Measurements from ENCODE around the gene MAP2. TPM values are rescaled to one million over a fixed set of nuclear protein-coding genes. Genes with fewer than 3 reads are reported as not detected.

Gene MAP2, protein sequence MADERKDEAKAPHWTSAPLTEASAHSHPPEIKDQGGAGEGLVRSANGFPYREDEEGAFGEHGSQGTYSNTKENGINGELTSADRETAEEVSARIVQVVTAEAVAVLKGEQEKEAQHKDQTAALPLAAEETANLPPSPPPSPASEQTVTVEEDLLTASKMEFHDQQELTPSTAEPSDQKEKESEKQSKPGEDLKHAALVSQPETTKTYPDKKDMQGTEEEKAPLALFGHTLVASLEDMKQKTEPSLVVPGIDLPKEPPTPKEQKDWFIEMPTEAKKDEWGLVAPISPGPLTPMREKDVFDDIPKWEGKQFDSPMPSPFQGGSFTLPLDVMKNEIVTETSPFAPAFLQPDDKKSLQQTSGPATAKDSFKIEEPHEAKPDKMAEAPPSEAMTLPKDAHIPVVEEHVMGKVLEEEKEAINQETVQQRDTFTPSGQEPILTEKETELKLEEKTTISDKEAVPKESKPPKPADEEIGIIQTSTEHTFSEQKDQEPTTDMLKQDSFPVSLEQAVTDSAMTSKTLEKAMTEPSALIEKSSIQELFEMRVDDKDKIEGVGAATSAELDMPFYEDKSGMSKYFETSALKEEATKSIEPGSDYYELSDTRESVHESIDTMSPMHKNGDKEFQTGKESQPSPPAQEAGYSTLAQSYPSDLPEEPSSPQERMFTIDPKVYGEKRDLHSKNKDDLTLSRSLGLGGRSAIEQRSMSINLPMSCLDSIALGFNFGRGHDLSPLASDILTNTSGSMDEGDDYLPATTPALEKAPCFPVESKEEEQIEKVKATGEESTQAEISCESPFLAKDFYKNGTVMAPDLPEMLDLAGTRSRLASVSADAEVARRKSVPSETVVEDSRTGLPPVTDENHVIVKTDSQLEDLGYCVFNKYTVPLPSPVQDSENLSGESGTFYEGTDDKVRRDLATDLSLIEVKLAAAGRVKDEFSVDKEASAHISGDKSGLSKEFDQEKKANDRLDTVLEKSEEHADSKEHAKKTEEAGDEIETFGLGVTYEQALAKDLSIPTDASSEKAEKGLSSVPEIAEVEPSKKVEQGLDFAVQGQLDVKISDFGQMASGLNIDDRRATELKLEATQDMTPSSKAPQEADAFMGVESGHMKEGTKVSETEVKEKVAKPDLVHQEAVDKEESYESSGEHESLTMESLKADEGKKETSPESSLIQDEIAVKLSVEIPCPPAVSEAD (N-terminal part only)
- total RNA-seq, result not detected in 2 replicates

DNA sequence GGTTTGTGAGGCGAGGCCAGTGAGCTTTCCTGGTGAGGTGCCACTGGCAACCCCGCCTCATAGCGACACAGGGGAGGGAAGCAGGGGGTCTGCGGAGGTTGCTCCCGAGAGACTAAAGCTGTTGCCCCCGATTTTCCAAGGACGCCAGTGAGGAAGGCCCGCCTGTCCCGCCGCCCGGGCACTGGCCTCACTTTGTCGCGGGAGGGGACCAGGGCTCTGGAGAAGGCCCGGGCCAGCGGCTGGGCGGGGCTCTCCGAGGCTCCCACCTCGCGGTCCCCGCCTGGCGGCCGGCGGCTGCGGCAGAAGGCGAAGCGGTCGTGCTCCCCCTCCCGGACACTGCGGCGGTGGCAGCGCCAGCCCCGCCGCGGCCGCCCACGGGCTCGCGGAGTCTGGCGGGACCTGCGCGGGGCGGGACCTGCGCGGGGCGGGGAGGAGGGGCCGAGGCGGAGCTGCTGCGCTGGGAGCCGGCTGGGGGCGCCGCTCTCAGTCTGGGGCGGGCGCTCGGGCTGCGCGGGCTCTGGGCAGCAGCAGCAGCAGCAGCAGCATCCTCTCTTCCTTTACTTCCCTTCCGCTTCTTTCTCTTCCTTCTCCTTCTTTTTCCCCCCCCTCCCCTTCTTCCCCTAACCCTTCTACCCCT, at the start of gene MAP2:
Gene MAP2, plus strand, starts transcription at position 486 of the 637 bp plus-strand sequence. CDS start 229,124 bp downstream, outside the sequence.
- intact Hi-C loops (cut with micrococcal nuclease), result loop anchor here (2.0 to 5.0 kb wide), 5 partner anchors 91 to 1156 kb away; partner anchors contain the start of gene PIKFYVE
- Mint-ChIP-seq H3K4me3 (peak within 1 kb of the TSS; percentile 76), H3K36me3 (ENCODE audit: low read depth) (no peaks in the 10 kb centered on the region), H3K4me1 (ENCODE audit: low read depth) (peaks cover 14% of the 10 kb centered on the region), H3K27me3 (ENCODE audit: insufficient read depth) (peaks cover 20% of the 10 kb centered on the region), H3K9me3 (no peaks in the 10 kb centered on the region), H3K27ac (no peak within 1 kb of the TSS)
- peak; percentile 63 for DNase-seq (ENCODE audit: low spot score)

DNA sequence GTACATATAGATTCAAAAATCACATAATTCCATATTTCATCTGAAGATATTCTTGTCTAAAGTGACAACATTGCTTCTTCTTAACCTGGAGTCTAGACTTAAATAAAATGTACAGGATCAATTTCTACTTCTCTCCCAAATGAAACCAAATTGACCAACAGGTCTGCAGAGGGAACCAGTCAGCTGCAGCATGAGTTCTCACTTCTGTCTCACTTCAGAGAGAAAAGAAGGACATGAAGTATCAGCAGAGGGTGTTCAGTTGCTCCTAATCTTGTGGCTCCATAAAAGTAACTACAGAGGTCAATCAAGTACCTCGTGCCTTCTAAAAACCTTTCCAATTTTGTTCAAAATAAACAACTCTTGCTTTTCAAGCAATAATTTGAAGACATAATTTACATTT, 47.2 kb upstream of the MAP2 start:
- H3K9me3 Mint-ChIP-seq, result peaks cover 14% of the 10 kb centered on the region
- H3K4me1 Mint-ChIP-seq (ENCODE audit: low read depth), result no peaks in the 10 kb centered on the region
- no peak for DNase-seq (ENCODE audit: low spot score)
- no peaks in the 10 kb centered on the region for H3K36me3 Mint-ChIP-seq (ENCODE audit: low read depth)
- H3K27ac Mint-ChIP-seq, result no peak overlapping the region
- H3K4me3 Mint-ChIP-seq, result no peak overlapping the region
- H3K27me3 Mint-ChIP-seq (ENCODE audit: insufficient read depth), result no peaks in the 10 kb centered on the region
- intact Hi-C loops (cut with micrococcal nuclease), result no loop called here

DNA sequence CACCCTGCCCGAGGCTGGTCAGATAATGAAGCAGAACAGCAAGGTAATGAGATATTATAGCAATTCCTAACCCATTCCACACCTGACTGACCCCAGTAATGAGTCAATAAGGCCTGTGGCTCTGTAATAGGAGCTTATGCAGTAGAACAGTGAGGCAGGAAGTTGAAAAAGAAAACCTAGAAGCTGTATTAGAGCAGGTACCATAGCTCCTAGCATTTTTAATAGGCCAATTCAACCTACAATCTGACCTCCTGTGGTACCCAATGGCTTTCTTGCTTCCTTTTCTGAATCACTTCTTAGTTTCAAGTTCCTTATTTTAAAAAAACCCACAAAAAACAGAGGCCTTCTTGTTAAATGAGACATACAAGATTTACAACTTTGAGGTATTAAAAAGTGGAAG, 43.6 kb upstream of the MAP2 start:
- Mint-ChIP-seq H3K36me3 (ENCODE audit: low read depth) (no peaks in the 10 kb centered on the region), H3K4me3 (no peak overlapping the region), H3K9me3 (peaks cover 10% of the 10 kb centered on the region)

DNA sequence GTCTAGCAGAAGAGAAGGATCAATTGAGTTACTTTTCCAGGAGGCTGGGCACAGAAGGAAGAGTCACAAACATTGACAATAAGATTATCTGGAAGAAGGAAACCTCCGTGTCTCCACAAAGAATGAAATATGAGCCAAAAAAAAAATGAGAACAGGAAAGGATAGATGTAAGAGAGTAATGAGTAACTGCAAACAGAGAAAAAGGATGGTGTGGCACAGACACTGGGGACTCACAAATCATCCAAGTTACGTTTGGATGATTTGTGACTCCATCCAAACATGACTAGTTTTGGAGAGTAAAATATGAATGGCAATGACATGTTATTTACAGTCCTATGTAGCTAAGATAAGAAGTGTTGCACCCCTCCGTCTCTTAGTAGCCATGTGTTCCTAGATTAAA, 42.8 kb upstream of the MAP2 start:
- Mint-ChIP-seq H3K4me1 (ENCODE audit: low read depth) (no peaks in the 10 kb centered on the region), H3K4me3 (no peak overlapping the region), H3K36me3 (ENCODE audit: low read depth) (no peaks in the 10 kb centered on the region), H3K9me3 (peaks cover 2% of the 10 kb centered on the region), H3K27ac (no peak overlapping the region), H3K27me3 (ENCODE audit: insufficient read depth) (no peaks in the 10 kb centered on the region)
- DNase-seq (ENCODE audit: low spot score), result no peak
- intact Hi-C loops (cut with micrococcal nuclease), result no loop called here

More for the DNA sequence above, 43.6 kb upstream of the MAP2 start:
- Mint-ChIP-seq H3K27me3 (ENCODE audit: insufficient read depth) (no peaks in the 10 kb centered on the region), H3K27ac (no peak overlapping the region), H3K4me1 (ENCODE audit: low read depth) (no peaks in the 10 kb centered on the region)
- intact Hi-C loops (cut with micrococcal nuclease), result no loop called here
- no peak for DNase-seq (ENCODE audit: low spot score)

DNA sequence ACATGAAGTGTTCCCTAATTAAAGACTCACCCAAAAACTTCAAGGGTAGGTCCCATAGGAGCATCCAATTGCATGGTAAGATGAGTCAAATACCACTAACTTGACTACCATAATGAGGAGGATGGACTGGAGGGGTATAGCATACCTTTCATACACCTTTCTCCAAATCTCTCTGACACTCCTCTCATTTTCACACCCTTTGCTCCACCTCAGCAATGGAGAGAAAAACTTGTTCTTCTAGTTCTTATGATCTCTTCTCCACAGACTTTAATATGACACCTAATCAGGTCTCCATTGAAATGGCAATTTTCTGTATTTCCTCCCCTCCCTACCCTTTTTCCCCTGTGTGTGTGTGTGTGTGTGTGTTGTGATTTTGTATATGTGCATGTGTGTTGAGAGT, 41.1 kb upstream of the MAP2 start:
- Mint-ChIP-seq H3K4me3 (no peak overlapping the region), H3K27me3 (ENCODE audit: insufficient read depth) (no peaks in the 10 kb centered on the region), H3K36me3 (ENCODE audit: low read depth) (no peaks in the 10 kb centered on the region), H3K9me3 (no peaks in the 10 kb centered on the region), H3K4me1 (ENCODE audit: low read depth) (no peaks in the 10 kb centered on the region), H3K27ac (no peak overlapping the region)
- intact Hi-C loops (cut with micrococcal nuclease), result no loop called here
- no peak for DNase-seq (ENCODE audit: low spot score)

DNA sequence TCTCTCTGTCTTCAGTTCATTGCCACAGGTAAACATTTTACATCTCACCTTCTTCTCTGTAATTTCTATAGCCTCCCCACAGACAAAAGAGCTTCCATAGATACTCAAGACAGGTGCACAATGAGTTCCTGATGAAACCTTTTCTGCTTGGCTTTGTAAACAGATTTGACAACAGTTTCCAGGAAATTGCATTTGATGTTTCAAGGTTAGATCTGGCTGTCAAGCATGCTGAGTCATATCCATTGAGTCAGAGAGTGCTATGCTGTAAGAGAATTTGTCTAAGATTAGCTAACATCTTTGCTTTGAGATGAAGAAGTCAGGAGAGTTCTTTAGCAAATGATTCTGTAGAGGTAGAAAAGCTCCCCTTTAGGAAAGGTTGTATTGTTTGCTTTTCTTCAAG, 40.6 kb upstream of the MAP2 start:
- intact Hi-C loops (cut with micrococcal nuclease), result no loop called here
- Mint-ChIP-seq H3K27me3 (ENCODE audit: insufficient read depth) (no peaks in the 10 kb centered on the region), H3K4me3 (no peak overlapping the region), H3K27ac (no peak overlapping the region), H3K4me1 (ENCODE audit: low read depth) (no peaks in the 10 kb centered on the region), H3K36me3 (ENCODE audit: low read depth) (no peaks in the 10 kb centered on the region), H3K9me3 (no peaks in the 10 kb centered on the region)
- no peak for DNase-seq (ENCODE audit: low spot score)

DNA sequence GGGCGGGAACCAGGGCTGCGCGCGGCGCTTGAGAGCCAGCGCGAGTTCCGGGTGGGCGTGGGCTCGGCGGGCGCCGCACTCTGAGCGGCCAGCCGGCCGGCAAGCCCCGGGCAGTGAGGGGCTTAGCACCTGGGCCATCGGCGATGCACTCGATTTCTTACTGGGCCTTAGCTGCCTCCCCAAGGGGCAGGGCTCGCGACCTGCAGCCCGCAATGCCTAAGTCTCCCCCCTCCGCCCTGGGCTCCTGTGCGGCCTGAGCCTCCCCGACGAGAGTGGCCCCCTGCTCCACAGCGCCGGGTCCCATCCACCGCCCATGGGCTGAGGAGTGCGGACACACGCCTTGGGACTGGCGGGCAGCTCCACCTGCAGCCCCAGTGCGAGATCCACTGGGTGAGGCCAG, 36.5 kb upstream of the MAP2 start:
- no peak overlapping the region for H3K4me3 Mint-ChIP-seq
- intact Hi-C loops (cut with micrococcal nuclease), result no loop called here
- H3K27ac Mint-ChIP-seq, result no peak overlapping the region
- H3K9me3 Mint-ChIP-seq, result no peaks in the 10 kb centered on the region
- no peaks in the 10 kb centered on the region for H3K4me1 Mint-ChIP-seq (ENCODE audit: low read depth)
- no peak for DNase-seq (ENCODE audit: low spot score)
- H3K36me3 Mint-ChIP-seq (ENCODE audit: low read depth), result no peaks in the 10 kb centered on the region
- H3K27me3 Mint-ChIP-seq (ENCODE audit: insufficient read depth), result no peaks in the 10 kb centered on the region

DNA sequence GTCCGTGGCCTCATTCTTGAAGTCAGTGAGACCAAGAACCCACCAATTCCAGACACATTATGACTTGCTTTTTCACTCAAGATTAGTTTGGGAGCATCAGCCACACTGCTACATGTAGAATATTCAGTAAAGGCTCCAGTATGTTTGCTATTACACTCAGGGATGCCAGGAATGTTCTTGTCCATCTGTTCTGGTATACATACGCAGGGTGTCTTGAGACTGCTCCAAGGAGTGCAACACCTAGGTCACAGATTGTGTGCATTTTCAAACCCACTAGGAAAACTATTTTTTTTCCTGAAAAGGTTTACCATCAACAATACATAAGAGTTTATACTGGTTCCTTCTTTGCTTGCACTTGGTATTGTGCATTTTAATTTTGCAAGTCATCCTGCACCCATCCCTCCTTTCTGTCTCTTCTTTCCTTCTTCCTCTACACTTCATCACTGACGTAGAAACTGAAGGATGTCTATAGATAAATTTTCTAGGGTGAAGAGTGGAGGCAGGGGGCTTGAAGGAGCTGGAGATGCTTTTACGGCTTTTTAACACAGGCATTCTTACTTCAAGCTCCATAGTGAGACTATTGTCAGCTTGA, 35.3 kb upstream of the MAP2 start:
- no peaks in the 10 kb centered on the region for H3K4me1 Mint-ChIP-seq (ENCODE audit: low read depth)
- no peaks in the 10 kb centered on the region for H3K9me3 Mint-ChIP-seq
- DNase-seq (ENCODE audit: low spot score), result no peak
- H3K27me3 Mint-ChIP-seq (ENCODE audit: insufficient read depth), result no peaks in the 10 kb centered on the region
- H3K27ac Mint-ChIP-seq, result no peak overlapping the region
- intact Hi-C loops (cut with micrococcal nuclease), result no loop called here
- no peak overlapping the region for H3K4me3 Mint-ChIP-seq
- no peaks in the 10 kb centered on the region for H3K36me3 Mint-ChIP-seq (ENCODE audit: low read depth)

DNA sequence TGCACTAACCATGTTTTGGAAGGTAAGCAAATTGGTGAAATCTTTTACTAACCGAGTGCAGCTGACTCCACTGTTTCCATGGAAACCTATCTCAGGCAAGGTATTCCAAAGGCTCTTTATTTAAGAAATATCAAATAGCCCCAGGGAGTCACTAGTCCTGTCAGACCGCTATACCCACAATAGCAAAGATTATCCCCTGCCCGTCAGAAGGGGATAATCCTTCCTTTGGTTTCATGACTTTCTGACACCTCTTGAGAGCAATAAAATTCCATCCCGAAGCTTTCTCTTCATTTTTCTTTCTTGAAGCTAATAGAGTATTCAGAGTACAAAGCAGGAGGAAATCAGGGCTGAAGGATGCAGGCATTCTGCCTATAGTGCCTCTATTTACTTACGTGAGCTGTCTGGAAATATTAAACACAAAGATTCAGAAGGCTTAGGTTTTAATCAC, 34.7 kb upstream of the MAP2 start:
- no peak for DNase-seq (ENCODE audit: low spot score)
- no peaks in the 10 kb centered on the region for H3K27me3 Mint-ChIP-seq (ENCODE audit: insufficient read depth)
- H3K4me1 Mint-ChIP-seq (ENCODE audit: low read depth), result no peaks in the 10 kb centered on the region
- intact Hi-C loops (cut with micrococcal nuclease), result no loop called here
- H3K4me3 Mint-ChIP-seq, result no peak overlapping the region
- H3K27ac Mint-ChIP-seq, result no peak overlapping the region
- H3K36me3 Mint-ChIP-seq (ENCODE audit: low read depth), result no peaks in the 10 kb centered on the region
- H3K9me3 Mint-ChIP-seq, result no peaks in the 10 kb centered on the region

DNA sequence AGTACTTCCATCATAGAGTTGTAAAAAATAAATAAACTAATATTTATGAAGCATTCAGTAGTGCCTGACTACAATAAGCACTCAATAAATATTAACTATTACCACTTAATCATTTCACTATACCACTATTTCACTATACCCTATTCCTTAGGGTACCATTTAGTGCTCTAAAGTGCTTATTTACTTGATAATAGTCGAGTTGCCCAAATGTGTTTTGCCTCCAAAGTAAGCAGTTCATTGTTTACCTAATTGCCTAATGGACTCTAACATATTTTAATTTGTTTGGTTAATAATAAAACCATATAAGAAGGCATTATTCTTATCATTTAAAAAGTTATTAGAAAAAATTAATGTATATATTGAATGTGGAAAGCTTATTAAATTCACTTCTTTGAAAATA, 33.0 kb upstream of the MAP2 start:
- intact Hi-C loops (cut with micrococcal nuclease), result no loop called here
- no peaks in the 10 kb centered on the region for H3K36me3 Mint-ChIP-seq (ENCODE audit: low read depth)
- DNase-seq (ENCODE audit: low spot score), result no peak
- no peaks in the 10 kb centered on the region for H3K4me1 Mint-ChIP-seq (ENCODE audit: low read depth)
- H3K9me3 Mint-ChIP-seq, result no peaks in the 10 kb centered on the region
- H3K27me3 Mint-ChIP-seq (ENCODE audit: insufficient read depth), result no peaks in the 10 kb centered on the region
- no peak overlapping the region for H3K27ac Mint-ChIP-seq
- H3K4me3 Mint-ChIP-seq, result no peak overlapping the region

DNA sequence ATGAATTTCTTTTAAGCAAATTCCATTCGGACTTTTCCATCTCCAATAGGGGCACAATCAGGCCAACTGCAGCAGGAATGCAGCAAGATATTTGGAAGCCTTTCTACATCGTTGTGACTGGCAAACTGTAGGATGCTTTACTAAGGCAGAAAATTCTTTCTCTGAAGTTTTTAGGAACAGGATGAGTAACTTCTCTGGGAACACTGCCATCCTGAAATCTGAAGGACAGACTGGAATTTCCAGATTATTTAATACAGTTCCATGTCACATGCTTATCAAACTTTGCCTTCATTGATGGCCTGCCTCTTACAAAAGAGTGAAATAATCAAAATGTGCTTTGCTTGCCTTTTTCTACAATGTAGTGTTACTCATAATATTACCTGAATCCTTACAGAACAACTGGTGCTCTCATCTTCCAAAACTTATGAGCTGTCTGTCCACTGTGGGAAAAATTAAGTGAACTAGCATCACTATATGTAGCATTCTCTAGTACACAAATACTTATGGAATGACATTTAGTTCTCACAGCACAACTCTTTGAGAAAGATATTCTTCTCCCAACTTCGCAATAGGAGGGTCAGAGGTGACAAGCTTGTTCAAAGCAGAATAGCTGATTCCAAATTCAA, 32.0 kb upstream of the MAP2 start:
- Mint-ChIP-seq H3K36me3 (ENCODE audit: low read depth) (no peaks in the 10 kb centered on the region), H3K4me1 (ENCODE audit: low read depth) (no peaks in the 10 kb centered on the region), H3K4me3 (no peak overlapping the region), H3K27ac (no peak overlapping the region), H3K27me3 (ENCODE audit: insufficient read depth) (no peaks in the 10 kb centered on the region), H3K9me3 (no peaks in the 10 kb centered on the region)
- DNase-seq (ENCODE audit: low spot score), result no peak
- intact Hi-C loops (cut with micrococcal nuclease), result no loop called here

DNA sequence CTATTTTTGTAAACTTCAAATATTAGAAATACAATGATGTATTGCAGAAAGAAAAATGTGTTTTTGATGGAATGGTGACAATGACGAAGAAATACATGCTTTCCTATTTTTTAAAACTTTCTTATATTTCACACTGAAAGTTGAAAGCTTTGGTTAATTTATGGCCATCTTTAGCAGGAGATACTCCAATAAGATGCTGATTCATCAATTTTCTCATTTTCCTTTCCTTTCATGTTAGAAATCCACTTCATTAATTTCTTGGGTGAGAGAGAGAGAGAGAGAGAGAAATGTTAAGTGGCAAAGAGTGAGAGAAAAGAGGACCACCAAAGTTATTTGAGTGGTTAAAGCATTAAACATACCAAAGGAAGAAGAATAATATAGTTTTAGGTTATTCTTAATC, 28.6 kb upstream of the MAP2 start:
- Mint-ChIP-seq H3K27me3 (ENCODE audit: insufficient read depth) (peaks cover 1% of the 10 kb centered on the region), H3K4me1 (ENCODE audit: low read depth) (no peaks in the 10 kb centered on the region), H3K9me3 (no peaks in the 10 kb centered on the region), H3K27ac (no peak overlapping the region), H3K36me3 (ENCODE audit: low read depth) (no peaks in the 10 kb centered on the region), H3K4me3 (no peak overlapping the region)
- no peak for DNase-seq (ENCODE audit: low spot score)
- intact Hi-C loops (cut with micrococcal nuclease), result no loop called here
